HG03520 (cell line): ENCODE data around the gene PACSIN1.

Source experiments
- ATAC-seq: cut with Tn5 transposase; IDR thresholded peaks from one replicate; pipeline ENCODE4 v1.9.1; 2021; ENCODE audit warnings: mild to moderate bottlenecking, moderate library complexity; ENCODE audit not compliant: unreplicated experiment

Gene PACSIN1

GRCh38 chr6:34543421-34543820 lies 77.5 kb downstream of the PACSIN1 start:
- ATAC-seq: no peak

DNA sequence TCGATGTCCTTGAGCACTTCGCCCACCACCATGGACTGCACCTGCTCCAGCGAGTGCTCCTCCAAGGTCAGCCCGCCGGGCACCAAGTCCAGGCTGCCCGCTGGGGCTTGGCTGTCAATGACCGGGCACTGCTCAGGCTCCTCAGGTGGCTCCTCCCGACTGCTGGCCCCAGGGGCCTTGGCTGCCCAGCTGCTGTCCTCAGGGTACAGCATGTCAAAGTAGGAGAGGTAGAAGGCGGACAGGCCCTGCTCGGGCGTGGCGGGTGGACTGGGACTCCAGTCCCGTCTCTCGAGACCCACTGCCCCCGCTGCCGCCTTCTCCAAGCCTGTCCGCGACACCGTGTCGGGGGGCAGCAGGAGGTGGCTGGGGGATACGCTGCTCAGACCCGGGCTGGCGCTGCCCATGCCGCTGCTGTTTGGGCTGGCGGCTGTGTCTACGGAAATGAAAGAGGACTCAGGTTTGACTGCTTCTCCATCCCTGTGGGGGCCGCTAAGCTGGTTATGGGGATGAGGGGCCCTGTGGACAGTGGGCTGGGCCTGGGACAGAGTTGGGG lies 78.3 kb downstream of the PACSIN1 start:
- no peak for ATAC-seq

GRCh38 chr6:34544776-34545471 lies 79.0 kb downstream of the PACSIN1 start:
- ATAC-seq: no peak

DNA sequence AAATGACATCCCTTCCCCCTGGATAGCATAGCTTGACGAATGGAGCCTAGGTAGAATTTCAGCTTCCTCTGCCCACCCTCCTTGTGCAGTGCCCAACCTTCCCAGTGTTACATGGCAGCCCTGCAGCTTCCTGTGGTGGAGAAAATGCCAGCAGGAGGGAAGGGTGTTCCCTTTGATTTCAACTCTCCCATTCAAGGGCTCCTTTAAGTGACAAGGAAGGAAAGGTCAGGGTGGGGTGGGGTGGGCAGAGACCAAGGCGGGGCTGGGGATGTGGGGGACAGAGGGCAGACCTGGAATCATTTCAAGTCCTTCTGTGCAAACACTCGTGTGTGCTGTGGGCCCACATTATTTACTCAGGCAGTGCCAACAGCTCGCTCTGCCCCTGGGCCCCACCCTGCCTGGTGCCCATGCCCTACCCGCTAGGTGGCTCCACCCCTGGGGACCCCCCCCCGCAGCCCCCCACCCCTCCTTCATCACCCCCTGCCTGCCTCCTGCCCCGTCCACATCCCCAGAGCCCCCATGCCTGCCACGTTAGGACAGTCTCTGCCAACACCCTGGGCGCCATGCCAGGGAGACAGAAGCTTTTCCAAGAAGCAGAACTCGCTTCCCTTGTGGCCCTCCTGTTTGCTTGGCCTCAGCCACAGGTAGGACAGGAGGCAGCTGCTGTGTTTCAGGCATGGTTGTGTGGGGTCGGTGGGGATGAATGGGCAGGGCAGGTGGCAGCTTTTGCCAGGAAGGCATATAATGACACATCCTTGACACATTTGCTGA lies 80.9 kb downstream of the PACSIN1 start:
- no peak for ATAC-seq

GRCh38 chr6:34547701-34548644 lies 82.1 kb downstream of the PACSIN1 start:
- no peak for ATAC-seq

DNA sequence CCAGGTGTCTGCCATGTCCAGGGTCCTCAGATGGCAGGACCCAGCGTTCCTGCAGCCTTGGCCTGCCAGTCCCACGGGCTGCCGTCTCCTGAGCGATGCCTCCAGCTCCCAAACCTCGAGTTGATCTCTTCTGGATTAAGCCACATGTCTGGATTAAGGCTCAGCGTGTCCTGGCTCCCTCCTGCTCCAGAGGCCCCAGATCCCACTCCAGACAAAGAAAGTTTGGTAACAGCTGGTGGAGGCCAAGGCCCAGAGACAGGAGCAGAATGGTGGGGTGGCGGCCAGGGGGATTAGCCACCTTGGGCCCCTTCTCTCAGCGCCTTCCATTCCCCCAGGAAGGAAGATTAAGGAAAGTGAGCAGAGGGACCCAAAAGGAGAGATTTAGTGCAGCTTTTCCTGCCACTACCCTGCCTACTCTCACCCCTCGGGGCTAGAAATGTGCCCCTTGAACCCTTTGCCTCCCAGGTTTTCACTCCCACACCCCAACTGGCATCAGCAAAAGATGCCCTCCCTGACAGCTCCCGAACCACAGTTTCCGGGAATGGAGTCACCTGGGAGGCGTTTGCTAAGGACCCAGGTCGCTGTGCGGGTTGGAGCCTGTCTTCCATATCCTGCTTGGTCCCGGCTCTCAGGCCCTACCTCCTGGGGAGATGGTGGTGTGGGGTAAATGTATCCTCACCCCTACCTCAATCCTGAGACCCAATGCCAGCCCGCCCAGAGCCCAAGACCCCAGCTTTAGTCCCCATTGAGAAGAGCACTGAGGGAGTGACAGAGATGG lies 83.3 kb downstream of the PACSIN1 start:
- no peak for ATAC-seq

- ATAC-seq: no peak
These were observed 83.9 kb downstream of the PACSIN1 start for GRCh38 chr6:34549804-34550202.

- no peak for ATAC-seq
These were observed 85.8 kb downstream of the PACSIN1 start for GRCh38 chr6:34551720-34552119.

DNA sequence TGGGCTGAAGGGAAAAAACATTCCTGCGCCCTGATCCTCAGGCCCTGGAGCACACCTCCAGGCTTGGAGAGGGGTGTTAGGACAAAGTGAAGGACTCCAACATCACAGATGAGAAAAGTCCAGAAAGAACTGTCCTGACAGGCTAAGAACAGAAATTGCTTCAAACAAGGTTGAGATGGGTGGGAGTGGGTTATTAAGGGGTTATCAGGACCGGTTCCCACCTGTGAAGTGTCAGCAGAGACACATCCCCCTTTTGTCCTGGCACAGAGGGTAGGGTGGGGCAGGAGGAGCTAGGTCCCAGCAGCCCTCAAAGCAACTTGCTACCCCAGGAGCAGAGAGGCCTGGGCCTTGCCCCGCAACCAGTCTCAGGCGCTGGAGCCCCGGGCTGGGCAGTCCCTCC lies 86.7 kb downstream of the PACSIN1 start:
- ATAC-seq: no peak

GRCh38 chr6:34553146-34553545 lies 87.3 kb downstream of the PACSIN1 start:
- ATAC-seq: no peak

DNA sequence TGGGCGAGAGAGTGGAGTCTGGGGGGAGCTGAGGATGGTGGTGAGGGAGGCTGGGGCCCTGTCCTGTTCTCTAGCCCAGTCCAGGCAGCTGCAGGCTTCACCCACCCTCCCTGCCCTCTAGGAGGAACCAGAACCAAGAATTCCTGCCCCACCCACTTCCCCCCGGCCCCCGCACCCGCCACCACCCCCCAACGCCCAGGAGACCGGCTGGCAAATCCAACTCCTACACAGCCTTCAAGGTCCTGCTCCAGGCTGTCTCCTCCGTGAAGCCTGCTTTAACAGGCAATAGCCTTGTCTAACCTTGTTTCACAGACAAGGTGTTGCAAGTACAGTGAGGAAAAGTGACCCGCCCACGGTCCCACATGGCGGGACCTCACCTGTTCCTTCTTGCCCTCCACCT lies 87.9 kb downstream of the PACSIN1 start:
- ATAC-seq: no peak

DNA sequence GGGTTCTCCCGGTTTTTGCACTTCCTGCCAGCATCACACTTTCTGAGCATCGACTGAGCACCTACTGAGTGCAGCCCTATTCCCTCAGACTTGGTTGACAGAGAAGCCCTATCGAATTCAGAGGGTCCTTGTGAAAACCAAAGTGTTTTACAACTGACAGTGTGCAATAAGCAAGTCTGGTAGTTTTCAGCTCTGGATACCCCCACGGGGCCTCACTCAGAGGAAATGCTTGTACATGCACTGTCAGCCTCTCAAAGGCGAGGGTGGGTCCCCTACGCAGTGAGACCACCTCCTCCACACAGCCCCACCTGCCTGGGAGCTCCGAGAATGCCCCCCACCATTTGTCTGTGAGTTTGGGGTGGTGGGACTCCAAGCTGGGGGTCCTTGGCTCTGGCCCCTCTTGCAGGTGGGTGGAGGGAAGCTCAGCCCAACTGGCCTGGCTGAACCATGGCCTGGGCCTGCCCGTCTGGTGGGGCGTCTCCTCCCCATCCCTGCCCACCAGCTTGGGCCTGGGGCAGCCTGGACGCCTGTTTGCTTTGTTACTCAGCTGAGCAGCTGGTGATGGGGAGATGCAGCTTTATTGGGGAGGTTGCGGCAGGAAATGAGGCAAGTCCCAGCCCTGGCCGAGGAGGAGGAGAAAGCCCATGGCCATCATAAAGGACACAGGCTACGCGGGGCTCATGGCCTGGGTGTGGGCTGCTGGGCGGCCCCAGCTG lies 88.6 kb downstream of the PACSIN1 start:
- ATAC-seq: no peak

- ATAC-seq: no peak
These were observed 89.1 kb downstream of the PACSIN1 start for GRCh38 chr6:34555007-34555322.

DNA sequence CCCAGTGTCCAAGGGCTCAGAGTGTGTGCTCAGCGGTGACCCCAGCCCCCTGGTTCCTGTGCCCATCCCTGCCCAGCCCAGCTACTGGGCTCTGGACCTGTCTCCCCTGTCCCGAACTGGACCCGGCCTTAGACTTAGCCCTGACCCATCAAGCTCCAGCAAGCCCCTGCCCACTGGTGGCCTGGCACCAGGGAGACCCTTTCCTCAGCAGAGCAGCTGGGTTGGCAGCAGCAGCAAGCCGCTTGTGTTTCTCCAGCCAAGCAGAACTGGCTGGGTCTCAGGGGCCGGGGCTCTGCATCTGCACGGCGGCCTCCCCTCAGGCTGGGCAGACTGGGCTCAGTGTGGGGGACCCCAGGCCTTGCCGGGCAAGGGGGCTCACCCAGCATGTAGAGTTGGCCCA lies 89.5 kb downstream of the PACSIN1 start:
- ATAC-seq: no peak

GRCh38 chr6:34556031-34556471 lies 90.2 kb downstream of the PACSIN1 start, which contains the start of gene SPDEF:
TSS of gene SPDEF (minus strand) at chr6:34556329. CDS start at chr6:34544455, 11,874 bp downstream.
- ATAC-seq: no peak

DNA sequence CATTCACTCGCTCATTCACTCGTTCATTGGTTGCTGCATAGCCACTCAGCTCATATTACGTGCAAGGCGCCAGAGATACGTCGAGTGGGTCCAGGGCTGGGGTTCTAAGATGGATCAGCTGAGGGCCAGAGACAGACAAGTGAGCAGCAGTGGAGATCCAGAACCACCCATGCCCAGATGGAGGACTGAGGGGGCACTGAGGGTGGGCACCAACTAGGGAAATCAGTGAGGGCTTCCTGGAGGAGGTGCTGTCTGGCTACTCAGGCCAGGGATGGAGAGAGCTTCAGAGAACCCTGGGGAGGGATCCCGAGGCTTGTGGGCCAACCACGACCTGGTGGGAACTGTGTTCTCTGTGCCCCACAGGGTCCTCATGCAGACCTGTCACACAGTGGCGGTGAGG lies 90.6 kb downstream of the PACSIN1 start:
- no peak for ATAC-seq

DNA sequence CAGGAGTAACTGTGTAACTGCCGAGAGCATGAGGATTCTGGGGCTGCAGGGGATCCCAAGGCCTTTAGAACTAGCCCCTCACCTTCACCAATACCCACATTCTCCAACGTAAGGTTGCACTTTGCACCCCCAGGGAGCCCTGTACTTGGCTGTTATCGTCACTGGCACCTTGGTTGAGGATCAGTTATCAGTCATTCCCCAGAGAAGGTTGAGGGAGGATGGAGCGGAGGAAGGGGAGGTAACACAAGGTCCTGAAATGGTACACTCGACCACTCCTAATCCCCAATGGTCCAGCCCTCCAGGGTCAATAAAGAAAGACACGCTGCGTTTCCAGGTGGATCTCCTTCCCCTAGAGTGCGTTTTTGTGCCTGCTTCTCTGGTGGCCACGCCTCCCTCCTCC lies 91.4 kb downstream of the PACSIN1 start:
- ATAC-seq: no peak

- ATAC-seq: no peak
These were observed 92.4 kb downstream of the PACSIN1 start for GRCh38 chr6:34558172-34558714.

DNA sequence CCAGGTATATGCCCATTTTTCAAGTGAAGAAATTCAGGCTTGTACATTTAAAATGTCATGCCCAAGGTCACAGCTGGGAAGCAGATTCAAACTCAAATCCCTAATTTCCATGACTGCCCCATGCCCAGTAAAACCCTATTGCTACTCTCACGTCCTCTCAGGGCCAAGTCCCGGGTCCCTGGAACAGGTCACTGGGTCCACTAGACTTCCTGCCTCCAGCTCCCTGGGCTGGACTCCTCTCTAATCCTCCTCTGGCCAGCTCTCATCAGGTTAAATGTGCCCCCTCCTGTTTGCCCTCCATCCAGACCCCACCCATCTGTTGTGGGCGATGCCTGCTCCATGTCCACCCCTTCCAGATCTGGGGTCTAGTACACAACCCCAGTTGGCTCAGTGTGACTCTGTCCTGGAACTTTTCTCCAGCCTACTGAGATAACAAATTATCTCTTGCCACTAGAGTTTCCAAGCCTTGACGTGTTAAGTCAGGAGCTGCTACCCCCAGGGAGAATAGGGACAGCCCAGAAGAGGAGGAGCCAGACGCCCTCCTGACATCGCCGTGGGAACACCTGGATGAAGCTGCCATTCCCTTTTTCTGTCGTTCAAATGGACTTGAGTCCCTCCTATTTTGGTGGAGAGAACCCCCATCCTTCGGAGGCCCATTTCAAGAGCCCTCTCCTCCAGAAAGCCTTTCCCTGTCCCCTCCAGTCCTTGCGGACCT lies 93.9 kb downstream of the PACSIN1 start:
- no peak for ATAC-seq
